SIG-M5 (cell line): Measurements from ENCODE around the gene SRR.

Experiments used
- DNase-seq: peaks from one replicate; lab custom pipeline; 2025; lab: John Stamatoyannopoulos, UW

The SRR gene

DNA sequence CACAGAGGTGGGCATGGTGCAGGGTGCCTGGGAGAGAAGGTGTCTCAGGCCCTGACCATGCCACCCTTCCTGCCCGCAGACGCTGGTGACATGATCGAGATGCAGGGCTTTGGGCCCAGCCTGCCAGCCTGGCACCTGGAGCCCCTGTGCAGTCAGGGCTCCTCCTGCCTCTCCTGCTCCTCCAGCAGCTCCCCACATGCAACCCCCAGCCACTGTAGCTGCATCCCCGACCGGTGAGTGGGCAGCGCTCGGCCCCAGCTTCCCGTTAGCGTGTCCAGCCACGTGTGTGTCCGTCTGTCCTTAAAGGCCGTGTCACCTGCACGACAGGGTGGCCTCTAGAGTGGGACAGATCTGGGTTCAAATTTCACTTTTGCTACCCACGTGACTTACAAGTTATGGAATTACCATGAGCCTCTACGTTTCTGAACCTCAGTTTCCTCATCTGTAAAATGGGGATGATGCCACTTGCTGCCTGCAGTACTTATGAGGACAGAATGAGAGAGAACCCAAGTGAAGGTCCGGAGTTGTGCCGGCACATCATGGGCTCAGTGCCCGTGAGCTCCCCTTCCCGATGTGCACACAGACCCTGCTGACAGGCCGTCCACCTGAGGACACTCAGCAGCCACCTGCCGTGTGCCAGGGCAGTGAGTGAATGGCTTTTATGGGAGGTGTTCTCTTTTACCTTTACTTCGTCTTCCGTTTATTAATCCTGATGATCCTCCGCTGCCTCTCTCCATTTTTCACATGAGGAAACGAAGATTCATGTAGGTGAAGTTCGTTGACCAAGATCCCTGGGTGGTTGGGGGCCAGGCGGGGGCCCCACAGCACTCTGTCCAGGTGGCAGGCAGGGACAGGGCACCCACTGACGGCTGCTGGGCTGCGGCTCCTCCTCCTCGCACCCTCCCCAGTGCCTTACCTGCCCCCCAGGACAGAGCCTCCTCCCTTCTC, 67.7 kb downstream of the SRR start:
- no peak for DNase-seq

DNA sequence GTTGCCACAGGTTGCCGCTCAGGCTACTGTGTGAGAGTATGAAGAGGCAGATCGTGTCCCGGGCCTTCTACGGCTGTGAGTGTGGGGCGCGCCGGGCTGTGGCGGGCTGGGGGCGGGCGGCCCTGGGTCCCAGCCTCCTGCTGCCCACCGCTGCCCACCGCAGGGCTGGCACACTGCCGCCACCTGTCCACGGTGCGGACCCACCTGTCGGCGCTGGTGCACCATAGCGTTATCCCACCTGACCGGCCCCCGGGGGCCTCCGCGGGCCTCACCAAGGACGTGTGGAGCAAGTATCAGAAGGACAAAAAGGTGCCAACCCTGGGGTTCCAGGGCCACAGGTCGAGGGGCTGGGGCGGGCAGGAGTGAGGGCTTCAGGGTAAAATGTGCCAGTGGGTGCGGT, 68.4 kb downstream of the SRR start:
- no peak for DNase-seq

DNA sequence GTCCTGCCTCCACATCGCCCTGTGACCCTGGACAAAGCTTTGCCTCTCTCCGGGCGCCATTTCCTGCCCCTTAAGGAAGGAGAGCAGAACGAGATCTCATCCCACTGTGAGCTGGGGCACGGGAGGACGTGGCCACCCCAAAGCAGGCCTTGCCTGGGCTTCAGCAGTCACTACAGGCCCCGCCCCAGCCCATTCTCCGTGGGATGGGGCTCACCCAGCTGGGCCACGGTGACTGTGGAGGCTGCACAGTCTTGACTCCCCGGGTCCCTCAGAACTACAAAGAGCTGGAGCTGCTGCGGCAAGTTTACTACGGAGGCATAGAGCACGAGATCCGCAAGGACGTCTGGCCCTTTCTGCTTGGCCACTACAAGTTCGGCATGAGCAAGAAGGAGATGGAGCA, 68.9 kb downstream of the SRR start:
- no peak for DNase-seq

DNA sequence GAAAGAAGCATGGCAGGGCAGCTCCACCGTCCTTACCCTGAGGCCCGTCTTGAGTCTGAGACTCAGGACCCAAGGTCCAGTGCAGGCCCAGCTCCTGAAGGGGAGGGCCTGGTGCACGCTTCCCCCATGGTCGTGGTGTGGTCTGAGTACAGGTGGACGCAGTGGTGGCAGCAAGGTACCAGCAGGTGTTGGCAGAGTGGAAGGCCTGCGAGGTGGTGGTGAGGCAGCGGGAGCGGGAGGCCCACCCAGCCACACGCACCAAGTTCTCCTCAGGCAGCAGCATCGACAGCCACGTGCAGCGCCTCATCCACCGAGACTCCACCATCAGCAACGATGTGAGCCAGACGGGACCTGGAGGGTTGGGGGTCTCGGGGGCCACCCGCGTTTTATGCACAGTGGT, 69.4 kb downstream of the SRR start:
- no peak for DNase-seq
